Measurements from ENCODE around the gene OXNAD1.

DNA sequence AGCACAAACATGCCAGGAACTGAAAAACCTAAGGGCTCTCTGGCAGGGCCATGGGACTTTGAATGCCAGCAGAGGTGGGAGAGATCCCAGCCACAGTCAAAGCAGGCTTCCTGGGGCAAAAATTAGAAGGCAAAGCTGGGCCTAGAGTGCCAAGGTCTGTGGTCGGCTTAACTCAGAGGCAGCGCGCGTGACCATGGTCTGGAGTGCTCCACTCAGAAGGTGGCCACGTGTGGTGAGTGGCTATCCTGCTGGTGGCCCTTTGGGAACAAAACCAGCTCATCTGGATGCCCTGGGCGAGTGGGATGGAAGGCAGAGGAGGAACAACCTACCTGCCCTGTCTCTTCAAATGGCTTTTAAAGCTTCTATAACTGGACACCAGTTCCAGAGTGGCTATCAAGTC lies 63.1 kb downstream of the OXNAD1 start:
- no peak for TF ChIP-seq CTCF (IDR thresholded peaks at IDR 0.05; ENCODE audit: low read length)
- TF ChIP-seq EZH2 (optimal IDR thresholded peaks at IDR 0.05; ENCODE audit: low read depth, low read length): no peak

Data from MM.1S (cell line).